Astrocyte (in vitro differentiated cells and primary cell): ENCODE results near the gene OVOL2. TPM values are rescaled to one million over a fixed set of nuclear protein-coding genes. Genes with fewer than 3 reads are reported as not detected.

ENCODE experiments used
- DNase-seq: peaks from one replicate; pipeline ENCODE4 v3.0.0-alpha.2; 2010; ENCODE audit warnings: low read depth
- FAIRE-seq: peaks from 2 replicates; lab custom pipeline; 2011; peaks lifted over from hg19 to GRCh38; lab: Jason Lieb, UNC
- H2AFZ ChIP-seq: 2 replicates; pipeline ENCODE4 v1.6.0; 2012; ENCODE audit warnings: low read depth, low read length, inconsistent platforms
- H3K27ac ChIP-seq: 2 replicates; pipeline ENCODE4 v1.5.1; 2011; ENCODE audit warnings: low read depth, low read length, inconsistent platforms
- H3K27me3 ChIP-seq: 2 replicates; pipeline ENCODE4 v1.6.0; 2011; ENCODE audit warnings: low read length, inconsistent platforms; ENCODE audit not compliant: insufficient read depth
- H3K36me3 ChIP-seq: 2 replicates; pipeline ENCODE4 v1.5.1; 2011; ENCODE audit warnings: low read length, inconsistent platforms; ENCODE audit not compliant: insufficient read depth
- H3K4me1 ChIP-seq: 2 replicates; pipeline ENCODE4 v1.5.1; 2011; ENCODE audit warnings: low read length, inconsistent platforms; ENCODE audit not compliant: insufficient read depth
- H3K4me2 ChIP-seq: 2 replicates; pipeline ENCODE4 v1.6.0; 2012; ENCODE audit warnings: low read length, inconsistent platforms
- H3K4me3 ChIP-seq: 2 replicates; pipeline ENCODE4 v1.5.1; 2011; ENCODE audit warnings: low read depth, mild to moderate bottlenecking, low read length, inconsistent platforms; ENCODE audit not compliant: insufficient read depth
- H3K79me2 ChIP-seq: 2 replicates; pipeline ENCODE4 v1.6.0; 2012; ENCODE audit warnings: mild to moderate bottlenecking, low read length, inconsistent platforms; ENCODE audit not compliant: insufficient read depth
- H3K9ac ChIP-seq: 2 replicates; pipeline ENCODE4 v1.6.0; 2012; ENCODE audit warnings: mild to moderate bottlenecking, low read length, inconsistent platforms
- H3K9me3 ChIP-seq: 2 replicates; pipeline ENCODE4 v1.5.1; 2012; ENCODE audit warnings: low read depth, mild to moderate bottlenecking, low read length, inconsistent platforms; ENCODE audit not compliant: insufficient read depth
- H4K20me1 ChIP-seq: 2 replicates; pipeline ENCODE4 v1.6.0; 2012; ENCODE audit warnings: low read length, inconsistent platforms; ENCODE audit not compliant: insufficient read depth
- H3K27ac Mint-ChIP-seq: one replicate; pipeline ENCODE4 v1.8.0; 2021; ENCODE audit warnings: mild to moderate bottlenecking, mixed read lengths; ENCODE audit not compliant: unreplicated experiment
- H3K27me3 Mint-ChIP-seq: one replicate; pipeline ENCODE4 v1.8.0; 2021; ENCODE audit warnings: low read depth, mixed read lengths; ENCODE audit not compliant: unreplicated experiment
- H3K36me3 Mint-ChIP-seq: one replicate; pipeline ENCODE4 v1.8.0; 2021; ENCODE audit warnings: low read depth, mixed read lengths; ENCODE audit not compliant: unreplicated experiment
- H3K4me1 Mint-ChIP-seq: one replicate; pipeline ENCODE4 v1.8.0; 2021; ENCODE audit warnings: low read depth, mixed read lengths; ENCODE audit not compliant: unreplicated experiment
- H3K4me3 Mint-ChIP-seq: one replicate; pipeline ENCODE4 v1.8.0; 2021; ENCODE audit warnings: mild to moderate bottlenecking, moderate library complexity, mixed read lengths; ENCODE audit not compliant: unreplicated experiment
- H3K9me3 Mint-ChIP-seq: one replicate; pipeline ENCODE4 v1.8.0; 2021; ENCODE audit warnings: mild to moderate bottlenecking, mixed read lengths; ENCODE audit not compliant: unreplicated experiment
- CTCF ChIP-seq: IDR thresholded peaks from 2 replicates; pipeline ENCODE4 v1.5.1; 2011; ENCODE audit warnings: low read depth, mild to moderate bottlenecking, inconsistent platforms, low read length, moderate library complexity; ENCODE audit not compliant: insufficient read depth
- EZH2 ChIP-seq: IDR thresholded peaks from 2 replicates; pipeline ENCODE4 v1.6.1; 2012; ENCODE audit warnings: mild to moderate bottlenecking, low read length, inconsistent platforms; ENCODE audit not compliant: insufficient read depth
- total RNA-seq: library from RNA; stranded (reverse); gene quantifications from 2 replicates; pipeline ENCODE4 v1.2.1, GENCODE V29; 2021

Gene OVOL2
- total RNA-seq, 1 donor from 2014 or later, result 0.57 TPM

GRCh38 chr20:18039063-18039462 is 18.7 kb downstream of the OVOL2 start:
- Histone ChIP-seq H2AFZ (no peak overlapping the region), H3K27ac (no peak overlapping the region), H3K9ac (no peak overlapping the region), H3K27me3 (no peaks in the 10 kb centered on the region), H3K9me3 (no peaks in the 10 kb centered on the region), H4K20me1 (no peaks in the 10 kb centered on the region), H3K79me2 (no peaks in the 10 kb centered on the region), H3K36me3 (no peaks in the 10 kb centered on the region), H3K4me3 (no peak overlapping the region), H3K4me2 (no peak overlapping the region), H3K4me1 (no peaks in the 10 kb centered on the region)
- TF ChIP-seq EZH2, result no peak
- H3K4me3 Mint-ChIP-seq, result no peak overlapping the region
- H3K4me1 Mint-ChIP-seq, result no peaks in the 10 kb centered on the region
- H3K9me3 Mint-ChIP-seq, result peaks cover 5% of the 10 kb centered on the region
- peaks cover 13% of the 10 kb centered on the region for H3K27me3 Mint-ChIP-seq
- DNase-seq, result no peak
- no peak for FAIRE-seq
- no peak overlapping the region for H3K27ac Mint-ChIP-seq
- H3K36me3 Mint-ChIP-seq, result no peaks in the 10 kb centered on the region

GRCh38 chr20:18034039-18034438 is 23.7 kb downstream of the OVOL2 start:
- Histone ChIP-seq H3K79me2 (no peaks in the 10 kb centered on the region), H2AFZ (no peak overlapping the region), H3K9ac (no peak overlapping the region), H3K27me3 (no peaks in the 10 kb centered on the region), H3K27ac (no peak overlapping the region), H4K20me1 (no peaks in the 10 kb centered on the region), H3K4me2 (no peak overlapping the region), H3K36me3 (no peaks in the 10 kb centered on the region), H3K9me3 (no peaks in the 10 kb centered on the region), H3K4me1 (no peaks in the 10 kb centered on the region), H3K4me3 (no peak overlapping the region)
- Mint-ChIP-seq H3K4me3 (no peak overlapping the region), H3K27me3 (peaks cover 6% of the 10 kb centered on the region), H3K36me3 (no peaks in the 10 kb centered on the region), H3K27ac (no peak overlapping the region), H3K9me3 (no peaks in the 10 kb centered on the region), H3K4me1 (peaks cover 2% of the 10 kb centered on the region)
- no peak for DNase-seq
- FAIRE-seq, result no peak
- TF ChIP-seq EZH2 (no peak), CTCF (no peak)

GRCh38 chr20:18032977-18033892 is 24.5 kb downstream of the OVOL2 start:
- H4K20me1 ChIP-seq, result no peaks in the 10 kb centered on the region
- H3K4me3 Mint-ChIP-seq, result no peak overlapping the region
- no peak overlapping the region for H3K27ac Mint-ChIP-seq
- no peak overlapping the region for H2AFZ ChIP-seq
- H3K9ac ChIP-seq, result no peak overlapping the region
- no peaks in the 10 kb centered on the region for H3K36me3 Mint-ChIP-seq
- H3K27me3 Mint-ChIP-seq, result peaks cover 6% of the 10 kb centered on the region
- TF ChIP-seq EZH2, result no peak
- TF ChIP-seq CTCF, result no peak
- DNase-seq (no peak), FAIRE-seq (no peak)
- H3K4me1 ChIP-seq, result no peaks in the 10 kb centered on the region
- H3K79me2 ChIP-seq, result no peaks in the 10 kb centered on the region
- H3K4me3 ChIP-seq, result no peak overlapping the region
- no peaks in the 10 kb centered on the region for H3K27me3 ChIP-seq
- no peaks in the 10 kb centered on the region for H3K36me3 ChIP-seq
- no peak overlapping the region for H3K4me2 ChIP-seq
- H3K4me1 Mint-ChIP-seq, result peaks cover 2% of the 10 kb centered on the region
- no peaks in the 10 kb centered on the region for H3K9me3 Mint-ChIP-seq
- H3K9me3 ChIP-seq, result no peaks in the 10 kb centered on the region
- no peak overlapping the region for H3K27ac ChIP-seq
